ENCODE data around the gene STRADB.
"Not testable (repeated sequence)": the region's sequence is repeated elsewhere in the genome, so short reads cannot be mapped to it uniquely, and the experiment has no call there.

STRADB gene

DNA sequence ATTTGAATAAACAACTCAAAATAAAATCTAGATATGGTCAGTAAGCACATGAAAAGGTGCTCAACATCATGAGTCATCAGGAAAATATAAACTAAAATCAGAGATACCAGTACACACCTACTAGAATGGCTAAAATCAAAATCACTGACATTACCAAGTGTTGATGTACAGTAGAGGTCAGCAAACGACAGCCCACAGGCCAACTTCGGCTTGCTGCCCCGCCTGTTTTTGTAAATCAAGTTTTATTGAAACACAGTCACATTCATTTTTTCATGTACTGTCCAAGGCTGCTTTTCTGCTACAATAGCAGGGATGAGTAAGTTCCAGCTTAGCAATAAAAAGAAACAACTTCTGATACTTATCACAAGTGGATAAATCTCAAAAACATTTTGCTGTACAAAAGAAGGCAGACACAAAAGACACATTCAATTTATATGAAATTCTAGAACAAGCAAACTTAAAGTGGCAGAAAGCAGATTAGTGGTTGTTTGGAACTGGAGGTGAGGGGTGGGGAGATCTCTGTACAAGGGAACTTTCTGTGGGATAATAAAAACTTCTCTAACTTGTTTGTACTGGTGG is 32.4 kb upstream of the STRADB start:
- Mint-ChIP-seq H3K4me1 (ENCODE audit: low read depth) (peaks cover 58% of the 10 kb centered on the region), H3K4me3 (no peak overlapping the region), H3K27ac (peak overlapping the region; percentile 72), H3K9me3 (ENCODE audit: low read depth) (no peaks in the 10 kb centered on the region), H3K36me3 (peaks cover 4% of the 10 kb centered on the region), H3K27me3 (no peaks in the 10 kb centered on the region)

DNA sequence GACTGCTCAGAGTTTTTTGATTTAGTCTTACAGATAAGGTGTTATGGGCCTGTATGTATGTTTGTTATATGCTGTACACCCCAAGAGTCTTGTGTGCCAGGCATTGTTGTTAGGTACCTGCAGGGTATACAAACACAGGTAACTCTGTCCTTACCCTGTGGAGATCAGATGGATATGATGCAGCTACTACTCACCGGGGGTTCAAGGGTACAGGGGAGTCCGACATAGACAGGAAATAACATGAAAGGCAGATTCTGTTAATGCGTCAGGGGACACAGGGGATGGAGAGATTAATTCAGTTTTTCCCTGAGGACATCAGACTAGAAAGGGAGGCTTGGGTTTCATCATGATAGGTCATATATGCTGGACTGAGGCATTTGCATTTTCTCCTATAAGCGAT is 31.6 kb upstream of the STRADB start:
- Mint-ChIP-seq H3K4me3 (no peak overlapping the region), H3K36me3 (peaks cover 4% of the 10 kb centered on the region), H3K27ac (peak overlapping the region; percentile 61), H3K4me1 (ENCODE audit: low read depth) (peaks cover 62% of the 10 kb centered on the region), H3K9me3 (ENCODE audit: low read depth) (no peaks in the 10 kb centered on the region), H3K27me3 (no peaks in the 10 kb centered on the region)

DNA sequence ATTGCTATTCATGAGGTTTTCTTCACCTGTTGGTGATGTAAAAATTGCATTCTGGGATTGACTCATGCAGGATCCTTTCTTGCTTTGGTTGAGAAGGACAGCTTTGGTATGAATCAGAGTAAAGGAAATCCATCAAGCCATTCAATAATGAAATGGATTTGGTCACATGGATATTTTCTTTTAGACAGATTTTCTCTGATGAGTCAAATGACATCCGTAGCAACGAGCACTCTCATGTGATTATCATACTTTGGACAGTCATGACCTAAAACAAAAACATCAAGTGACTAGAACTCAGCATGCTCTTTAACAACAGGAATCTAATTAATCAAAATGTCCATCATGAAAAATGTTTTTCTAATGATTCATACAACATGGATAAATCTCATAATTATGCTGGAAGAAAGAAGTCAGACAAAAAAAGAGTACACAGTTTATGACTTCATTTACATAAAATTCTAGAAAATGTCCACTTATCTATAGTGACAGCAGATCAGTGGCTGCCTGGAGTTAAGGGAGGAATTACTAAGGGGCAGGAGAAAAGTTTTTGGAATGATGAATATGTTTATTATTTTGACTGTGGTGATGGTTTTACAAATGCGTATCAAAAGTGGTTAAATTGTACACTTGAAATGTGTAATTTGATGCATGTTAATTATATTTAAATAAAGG is 31.0 kb upstream of the STRADB start:
- H3K9me3 Mint-ChIP-seq (ENCODE audit: low read depth): no peaks in the 10 kb centered on the region
- H3K4me1 Mint-ChIP-seq (ENCODE audit: low read depth): peaks cover 65% of the 10 kb centered on the region
- peaks cover 4% of the 10 kb centered on the region for H3K36me3 Mint-ChIP-seq
- H3K27me3 Mint-ChIP-seq: no peaks in the 10 kb centered on the region
- H3K27ac Mint-ChIP-seq: peak overlapping the region; percentile 61
- no peak overlapping the region for H3K4me3 Mint-ChIP-seq

DNA sequence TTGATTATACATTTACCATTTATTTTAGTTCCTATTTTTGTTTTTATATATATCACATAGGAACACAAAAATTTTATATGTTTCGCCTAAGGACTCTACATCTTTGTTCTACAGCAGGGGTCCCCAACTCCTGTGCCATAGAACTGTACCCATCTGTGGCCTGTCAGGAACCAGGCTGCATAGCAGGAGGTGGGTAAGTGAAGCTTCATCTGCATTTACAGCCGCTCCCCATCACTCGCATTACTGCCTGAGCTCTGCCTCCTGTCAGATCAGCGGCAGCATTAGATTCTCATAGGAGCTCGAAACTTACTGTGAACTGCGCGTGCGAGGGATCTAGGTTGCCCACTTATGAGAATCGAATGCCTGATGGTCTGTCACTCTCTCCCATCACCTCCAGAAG is 25.6 kb upstream of the STRADB start:
- Mint-ChIP-seq H3K27me3 (no peaks in the 10 kb centered on the region), H3K9me3 (ENCODE audit: low read depth) (no peaks in the 10 kb centered on the region), H3K27ac (no peak overlapping the region), H3K4me1 (ENCODE audit: low read depth) (peaks cover 33% of the 10 kb centered on the region), H3K4me3 (no peak overlapping the region), H3K36me3 (peaks cover 7% of the 10 kb centered on the region)

DNA sequence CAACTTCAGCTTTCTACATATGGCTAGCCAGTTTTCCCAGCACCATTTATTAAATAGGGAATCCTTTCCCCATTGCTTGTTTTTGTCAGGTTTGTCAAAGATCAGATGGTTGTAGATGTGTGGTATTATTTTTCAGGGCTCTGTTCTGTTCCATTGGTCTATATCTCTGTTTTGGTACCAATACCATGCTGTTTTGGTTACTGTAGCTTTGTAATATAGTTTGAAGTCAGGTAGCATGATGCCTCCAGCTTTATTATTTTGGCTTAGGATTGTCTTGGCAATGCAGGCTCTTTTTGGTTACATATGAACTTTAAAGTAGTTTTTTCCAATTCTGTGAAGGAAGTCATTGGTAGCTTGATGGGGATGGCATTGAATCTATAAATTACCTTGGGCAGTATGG is 23.2 kb upstream of the STRADB start:
- not testable (repeated sequence) for H3K27ac Mint-ChIP-seq; H3K4me3 Mint-ChIP-seq; H3K36me3 Mint-ChIP-seq; H3K9me3 Mint-ChIP-seq (ENCODE audit: low read depth); H3K27me3 Mint-ChIP-seq
- peaks cover 33% of the 10 kb centered on the region for H3K4me1 Mint-ChIP-seq (ENCODE audit: low read depth)

DNA sequence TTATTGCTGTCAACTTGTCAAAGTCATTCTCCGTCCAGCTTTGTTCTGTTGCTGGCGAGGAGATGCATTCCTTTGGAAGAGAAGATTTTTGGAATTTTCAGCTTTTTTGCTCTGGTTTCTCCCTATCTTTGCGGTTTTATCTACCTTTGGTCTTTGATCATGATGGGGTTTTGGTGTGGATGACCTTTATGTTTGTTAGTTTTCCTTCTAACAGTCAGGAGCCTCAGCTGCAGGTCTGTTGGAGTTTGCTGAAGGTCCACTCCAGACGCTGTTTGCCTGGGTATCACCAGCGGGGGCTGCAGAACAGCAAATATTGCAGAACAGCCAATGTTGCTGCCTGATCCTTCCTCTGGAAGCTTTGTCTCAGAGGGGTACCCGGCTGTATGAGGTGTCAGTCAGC is 21.7 kb upstream of the STRADB start:
- H3K4me3 Mint-ChIP-seq; H3K36me3 Mint-ChIP-seq; H3K27me3 Mint-ChIP-seq; H3K9me3 Mint-ChIP-seq (ENCODE audit: low read depth): not testable (repeated sequence)
- Mint-ChIP-seq H3K4me1 (ENCODE audit: low read depth) (peaks cover 42% of the 10 kb centered on the region), H3K27ac (peak overlapping the region; percentile 41)

DNA sequence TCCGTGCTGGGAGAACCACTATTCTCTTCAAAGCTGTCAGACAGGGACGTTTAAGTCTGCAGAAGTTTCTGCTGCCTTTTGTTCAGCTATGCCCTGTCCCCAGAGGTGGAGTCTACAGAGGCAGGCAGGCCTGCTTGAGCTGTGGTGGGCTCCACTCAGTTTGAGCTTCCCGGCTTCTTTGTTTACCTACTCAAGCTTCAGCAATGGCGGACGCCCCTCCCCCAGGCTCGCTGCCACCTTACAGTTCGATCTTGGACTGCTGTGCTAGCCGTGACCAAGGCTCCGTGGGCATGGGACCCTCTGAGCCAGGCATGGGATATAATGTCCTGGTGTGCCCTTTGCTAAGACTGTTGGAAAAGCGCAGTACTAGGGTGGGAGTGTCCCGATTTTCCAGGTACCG is 21.2 kb upstream of the STRADB start:
- peaks cover 42% of the 10 kb centered on the region for H3K4me1 Mint-ChIP-seq (ENCODE audit: low read depth)
- H3K4me3 Mint-ChIP-seq; H3K9me3 Mint-ChIP-seq (ENCODE audit: low read depth); H3K27me3 Mint-ChIP-seq; H3K36me3 Mint-ChIP-seq; H3K27ac Mint-ChIP-seq: not testable (repeated sequence)

DNA sequence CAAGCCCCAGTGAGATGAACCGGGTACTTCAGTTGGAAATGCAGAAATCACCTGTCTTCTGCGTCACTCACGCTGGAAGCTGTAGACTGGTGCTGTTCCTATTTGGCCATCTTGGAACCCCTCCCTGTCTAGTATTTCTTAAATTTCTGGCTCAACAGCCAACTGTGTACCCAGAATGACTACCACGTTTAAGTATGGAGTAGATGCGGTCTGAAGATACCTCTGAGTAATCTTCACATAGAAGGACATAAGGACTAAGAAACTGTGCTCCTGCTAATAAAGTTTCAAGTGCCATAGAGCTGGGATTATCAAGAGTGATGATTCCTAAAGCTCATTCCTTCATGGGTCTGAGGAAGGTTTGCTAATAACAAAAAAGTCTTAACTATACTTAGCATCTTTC is 20.7 kb upstream of the STRADB start:
- Mint-ChIP-seq H3K36me3 (peaks cover 10% of the 10 kb centered on the region), H3K27ac (no peak overlapping the region), H3K27me3 (no peaks in the 10 kb centered on the region), H3K4me3 (no peak overlapping the region), H3K9me3 (ENCODE audit: low read depth) (no peaks in the 10 kb centered on the region), H3K4me1 (ENCODE audit: low read depth) (peaks cover 42% of the 10 kb centered on the region)

DNA sequence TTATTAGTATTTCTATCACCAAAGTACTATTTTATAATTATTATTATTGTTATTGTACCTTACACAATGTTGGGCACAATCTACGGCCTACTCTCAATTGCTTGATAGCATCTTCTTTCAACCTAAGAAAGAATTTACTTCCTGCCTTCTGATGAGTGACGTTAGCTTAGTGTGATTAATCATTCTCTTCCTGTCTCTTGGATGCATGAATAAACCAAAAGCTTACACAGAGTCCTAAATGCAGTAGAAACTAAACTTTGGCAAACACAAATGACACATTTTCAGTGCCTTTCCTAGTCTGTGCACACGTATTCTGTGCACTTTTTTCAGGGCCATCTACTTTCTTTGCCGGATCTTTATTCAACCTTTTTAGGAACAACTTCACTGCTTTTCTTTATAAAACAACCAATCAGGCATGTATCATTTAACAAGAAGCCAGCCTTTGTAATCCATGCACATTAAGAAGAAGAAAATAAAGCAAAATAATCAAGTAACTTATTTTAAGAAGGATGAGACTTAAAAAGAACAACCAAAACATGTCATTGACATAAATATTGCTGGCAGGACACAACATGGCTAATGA is 19.4 kb upstream of the STRADB start:
- Mint-ChIP-seq H3K27me3 (no peaks in the 10 kb centered on the region), H3K4me1 (ENCODE audit: low read depth) (peaks cover 51% of the 10 kb centered on the region), H3K4me3 (peak overlapping the region; percentile 76), H3K9me3 (ENCODE audit: low read depth) (no peaks in the 10 kb centered on the region), H3K36me3 (peaks cover 10% of the 10 kb centered on the region), H3K27ac (peak overlapping the region; percentile 93)

DNA sequence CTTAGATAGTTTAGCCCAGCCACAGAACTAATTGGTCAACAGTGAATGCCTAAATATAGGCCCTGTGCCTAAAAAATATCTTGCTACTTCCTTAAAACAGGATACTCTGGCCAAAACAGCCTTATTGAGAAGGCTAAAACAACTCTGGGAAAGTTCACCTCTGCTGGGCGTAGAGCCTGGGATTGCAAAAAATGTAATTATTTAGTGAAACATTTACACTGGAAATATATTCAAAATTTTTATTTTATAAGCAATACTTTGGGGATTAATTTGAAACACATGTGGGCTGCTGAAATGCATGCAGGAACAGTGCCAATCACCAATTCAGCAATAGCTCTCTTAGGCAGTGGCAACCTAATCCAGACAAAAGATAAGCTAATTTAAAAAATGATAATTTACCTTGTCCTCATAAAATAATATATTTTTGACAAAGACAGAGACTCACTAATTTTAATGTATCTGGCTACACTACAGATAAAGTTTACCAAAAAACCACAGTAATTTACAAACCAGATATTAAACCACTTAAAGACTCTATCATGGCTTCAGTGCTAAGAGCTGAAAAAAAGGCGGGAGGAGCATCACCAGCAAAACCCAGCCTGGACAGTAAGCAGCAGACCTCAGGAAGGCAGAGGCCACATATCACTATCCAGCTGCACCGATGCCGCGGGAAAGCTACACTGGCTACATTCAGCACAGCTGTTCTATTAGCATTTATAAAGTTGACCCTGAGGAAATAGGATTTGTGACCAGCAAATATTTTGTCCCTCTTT is 18.7 kb upstream of the STRADB start:
- Mint-ChIP-seq H3K4me3 (peak overlapping the region; percentile 76), H3K36me3 (peaks cover 12% of the 10 kb centered on the region), H3K27ac (peak overlapping the region; percentile 93), H3K27me3 (no peaks in the 10 kb centered on the region), H3K4me1 (ENCODE audit: low read depth) (peaks cover 56% of the 10 kb centered on the region), H3K9me3 (ENCODE audit: low read depth) (no peaks in the 10 kb centered on the region)

DNA sequence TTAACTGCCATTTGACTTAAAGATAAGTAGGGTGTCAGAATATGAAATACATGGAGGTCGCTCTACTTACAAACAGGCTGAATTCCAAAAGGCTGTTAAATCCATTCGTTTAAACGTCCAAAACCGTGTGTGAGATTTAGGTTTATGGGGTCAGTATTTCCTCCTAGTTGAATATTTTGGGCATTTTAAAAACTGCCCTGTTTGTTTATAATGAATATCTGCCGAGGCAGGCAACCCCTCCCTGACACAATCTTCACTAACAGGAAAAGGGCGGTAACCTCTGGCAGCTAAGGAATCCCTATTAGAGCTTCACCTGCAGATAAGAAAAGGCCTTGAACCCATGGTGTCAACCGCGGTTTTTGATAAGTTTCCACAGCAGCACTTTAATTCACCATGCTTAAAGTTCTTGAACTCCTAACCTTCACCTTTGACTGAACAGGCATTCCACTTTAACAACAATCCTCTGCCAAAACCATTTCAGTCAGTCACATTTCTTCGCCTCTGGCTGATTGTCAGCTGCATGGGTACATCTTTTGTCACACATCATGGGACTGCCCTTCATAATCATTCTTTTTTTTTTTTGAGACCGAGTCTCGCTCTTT is 18.0 kb upstream of the STRADB start:
- peak overlapping the region; percentile 93 for H3K27ac Mint-ChIP-seq
- H3K27me3 Mint-ChIP-seq: no peaks in the 10 kb centered on the region
- H3K4me3 Mint-ChIP-seq: peak overlapping the region; percentile 28
- no peaks in the 10 kb centered on the region for H3K9me3 Mint-ChIP-seq (ENCODE audit: low read depth)
- peaks cover 13% of the 10 kb centered on the region for H3K36me3 Mint-ChIP-seq
- H3K4me1 Mint-ChIP-seq (ENCODE audit: low read depth): peaks cover 59% of the 10 kb centered on the region

DNA sequence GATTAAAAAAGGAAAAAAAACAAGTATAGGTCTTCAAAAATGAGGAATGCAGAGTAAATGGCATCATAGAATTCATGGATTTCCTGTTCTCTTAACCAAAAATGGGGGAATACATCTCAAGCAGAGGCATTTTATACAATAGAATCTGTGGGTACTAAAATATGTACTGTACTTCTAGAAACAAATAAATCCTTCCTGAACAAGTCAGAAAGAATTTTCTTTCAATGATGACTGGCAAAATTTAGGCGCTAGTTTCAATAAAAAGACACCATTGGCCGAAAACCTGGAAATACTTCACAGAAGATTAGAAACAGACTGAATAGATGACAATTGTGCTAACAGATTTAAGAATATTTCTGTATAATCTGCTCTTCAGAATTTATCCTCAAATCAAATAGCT is 15.4 kb upstream of the STRADB start:
- peaks cover 73% of the 10 kb centered on the region for H3K4me1 Mint-ChIP-seq (ENCODE audit: low read depth)
- H3K4me3 Mint-ChIP-seq: no peak overlapping the region
- peaks cover 11% of the 10 kb centered on the region for H3K36me3 Mint-ChIP-seq
- no peaks in the 10 kb centered on the region for H3K9me3 Mint-ChIP-seq (ENCODE audit: low read depth)
- no peak overlapping the region for H3K27ac Mint-ChIP-seq
- H3K27me3 Mint-ChIP-seq: no peaks in the 10 kb centered on the region

DNA sequence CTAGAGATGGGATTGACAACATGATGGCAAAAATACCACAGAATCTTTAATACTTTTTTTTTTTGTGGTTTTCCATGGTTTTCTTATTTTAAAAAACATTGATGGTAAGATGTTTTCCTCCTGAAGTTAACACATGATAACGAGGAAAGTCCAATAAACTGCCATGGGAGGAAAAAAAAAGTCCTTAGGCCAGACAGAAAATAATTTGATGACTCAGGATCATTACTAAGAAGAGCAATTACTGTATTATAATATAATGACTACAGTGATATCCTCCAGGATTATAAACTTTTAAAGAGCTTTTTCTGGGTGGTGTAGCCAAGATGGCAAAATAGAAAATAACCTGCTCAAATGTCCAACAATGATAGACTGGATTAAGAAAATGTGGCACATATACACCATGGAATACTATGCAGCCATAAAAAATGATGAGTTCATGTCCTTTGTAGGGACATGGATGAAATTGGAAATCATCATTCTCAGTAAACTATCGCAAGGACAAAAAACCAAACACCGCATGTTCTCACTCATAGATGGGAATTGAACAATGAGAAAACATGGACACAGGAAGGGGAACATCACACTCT is 12.1 kb upstream of the STRADB start:
- not testable (repeated sequence) for H3K36me3 Mint-ChIP-seq; H3K9me3 Mint-ChIP-seq (ENCODE audit: low read depth); H3K27ac Mint-ChIP-seq; H3K4me3 Mint-ChIP-seq; H3K27me3 Mint-ChIP-seq
- peaks cover 47% of the 10 kb centered on the region for H3K4me1 Mint-ChIP-seq (ENCODE audit: low read depth)

DNA sequence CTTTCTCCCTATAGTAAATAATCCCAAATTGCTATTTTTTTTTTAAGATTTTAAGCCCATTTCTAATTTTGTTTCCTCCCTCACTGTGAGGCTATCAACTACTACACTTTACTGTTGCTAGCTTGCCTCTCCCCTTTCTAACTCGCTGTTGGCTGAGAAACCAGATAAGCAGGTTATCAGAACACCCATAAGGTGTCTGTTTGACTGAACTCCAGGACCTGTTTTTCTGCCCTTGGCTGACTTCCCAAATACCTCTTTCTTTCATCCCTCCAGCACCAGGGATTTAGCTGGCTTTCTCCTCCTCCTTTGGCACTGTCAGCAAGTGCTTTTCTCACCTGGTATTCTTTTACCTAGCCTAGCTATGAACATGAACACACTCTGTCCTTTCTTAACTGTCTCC is 11.4 kb upstream of the STRADB start:
- Mint-ChIP-seq H3K9me3 (ENCODE audit: low read depth) (no peaks in the 10 kb centered on the region), H3K4me1 (ENCODE audit: low read depth) (peaks cover 42% of the 10 kb centered on the region), H3K27me3 (no peaks in the 10 kb centered on the region), H3K36me3 (peaks cover 8% of the 10 kb centered on the region), H3K4me3 (no peak overlapping the region), H3K27ac (peak overlapping the region; percentile 22)

DNA sequence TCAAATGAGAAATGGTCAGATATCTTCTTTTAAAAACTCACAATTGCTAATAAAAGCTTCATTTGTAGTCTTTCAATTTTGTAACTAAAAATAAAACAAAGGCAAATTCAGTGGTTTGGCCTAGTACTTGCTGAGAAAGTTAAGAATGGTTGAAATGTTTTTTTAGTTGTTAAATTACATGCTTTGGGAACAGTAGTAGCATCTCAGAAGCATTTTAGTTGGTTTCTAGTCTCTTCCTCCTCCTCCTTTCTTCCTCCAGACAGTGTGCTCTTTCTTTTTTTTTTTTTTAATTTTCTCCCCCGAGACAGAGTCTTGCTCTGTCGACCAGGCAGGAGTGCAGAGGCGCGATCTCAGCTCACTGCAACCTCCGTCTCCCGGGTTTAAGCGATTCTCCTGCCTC is 10.1 kb upstream of the STRADB start:
- H3K4me3 Mint-ChIP-seq: no peak overlapping the region
- no peak overlapping the region for H3K27ac Mint-ChIP-seq
- H3K9me3 Mint-ChIP-seq (ENCODE audit: low read depth): no peaks in the 10 kb centered on the region
- peaks cover 8% of the 10 kb centered on the region for H3K36me3 Mint-ChIP-seq
- peaks cover 47% of the 10 kb centered on the region for H3K4me1 Mint-ChIP-seq (ENCODE audit: low read depth)
- no peaks in the 10 kb centered on the region for H3K27me3 Mint-ChIP-seq
